GM18867 (cell line): ENCODE results near the gene ZNF425.
"Not testable (repeated sequence)": the region's sequence is repeated elsewhere in the genome, so short reads cannot be mapped to it uniquely, and the experiment has no call there.

Source experiments
- ATAC-seq: cut with Tn5 transposase; IDR thresholded peaks from one replicate; pipeline ENCODE4 v1.9.1; 2021; ENCODE audit warnings: mild to moderate bottlenecking, moderate library complexity; ENCODE audit not compliant: unreplicated experiment

Gene ZNF425

GRCh38 chr7:149125863-149126661 lies at the start of gene ZNF425:
Gene ZNF425 (minus strand): TSS chr7:149126324. CDS start chr7:149126213, 111 bp downstream.
- ATAC-seq = peak; percentile 83

- no peak for ATAC-seq
Measured at GRCh38 chr7:149175150-149175549, 49.0 kb upstream of the ZNF425 start.

GRCh38 chr7:149172534-149172920 lies 46.4 kb upstream of the ZNF425 start:
- ATAC-seq = no peak

GRCh38 chr7:149171892-149172533 lies 45.9 kb upstream of the ZNF425 start:
- no peak for ATAC-seq

GRCh38 chr7:149166630-149167352 lies 40.7 kb upstream of the ZNF425 start:
- no peak for ATAC-seq

GRCh38 chr7:149166142-149166541 lies 40.0 kb upstream of the ZNF425 start:
- no peak for ATAC-seq

GRCh38 chr7:149161241-149161848 lies 35.2 kb upstream of the ZNF425 start:
- ATAC-seq = no peak

GRCh38 chr7:149156898-149157297 lies 30.8 kb upstream of the ZNF425 start:
- no peak for ATAC-seq

- no peak for ATAC-seq
Measured at GRCh38 chr7:149154056-149154455, 27.9 kb upstream of the ZNF425 start.

GRCh38 chr7:149153346-149153745 lies 27.2 kb upstream of the ZNF425 start:
- ATAC-seq = no peak

- ATAC-seq = no peak
Measured at GRCh38 chr7:149150981-149151380, 24.9 kb upstream of the ZNF425 start.

- peak; percentile 36 for ATAC-seq
Measured at GRCh38 chr7:149147752-149148653, 21.9 kb upstream of the ZNF425 start.

GRCh38 chr7:149147072-149147751 lies 21.1 kb upstream of the ZNF425 start, which contains the start of gene ZNF398:
Gene ZNF398 (plus strand): TSS chr7:149147453. CDS start chr7:149147743, 290 bp downstream.
- ATAC-seq = peak; percentile 70

- ATAC-seq = no peak
Measured at GRCh38 chr7:149145031-149145845, 19.1 kb upstream of the ZNF425 start.

GRCh38 chr7:149144436-149144922 lies 18.4 kb upstream of the ZNF425 start:
- ATAC-seq = not testable (repeated sequence)

GRCh38 chr7:149141893-149142292 lies 15.8 kb upstream of the ZNF425 start:
- no peak for ATAC-seq

GRCh38 chr7:149140831-149141230 lies 14.7 kb upstream of the ZNF425 start:
- ATAC-seq = no peak

GRCh38 chr7:149136118-149136517 lies 10.0 kb upstream of the ZNF425 start:
- ATAC-seq = no peak
